Gastrocnemius medialis (tissue), 4 donors: Measurements from ENCODE around the gene METTL13. TPM values are rescaled to one million over a fixed set of nuclear protein-coding genes. Genes with fewer than 3 reads are reported as not detected.

Experiments
- ATAC-seq, 2 donors: fragments of 150-250 bp; one replicate each; pipeline ENCODE4 v1.9.1; 2016
- DNase-seq, 2 donors: peaks; one replicate each; pipeline ENCODE4 v3.0.0-alpha.2; 2019
- H3K27ac ChIP-seq, 4 donors: fragments of 200-600 bp; sonication (generic); 1 replicate in 1 of 4; 2 replicates in 3 of 4; pipeline ENCODE4 v1.5.1; 2016 to 2018; ENCODE audit warnings: mild to moderate bottlenecking in 2 of 4, moderate library complexity in 1 of 4
- H3K27me3 ChIP-seq, 3 donors: fragments of 200-600 bp; sonication (generic) in 2 of 3; 1 replicate in 1 of 3; 2 replicates in 2 of 3; pipeline versions ENCODE4 v1.5.1 to v1.6.0; 2016 to 2019; ENCODE audit warnings: mild to moderate bottlenecking in 1 of 3, moderate library complexity in 1 of 3
- H3K36me3 ChIP-seq, 2 donors: fragments of 200-600 bp; sonication (generic) in 1 of 2; one replicate each; pipeline ENCODE4 v1.5.1; 2017 to 2018
- H3K4me1 ChIP-seq, 2 donors: fragments of 200-600 bp; sonication (generic) in 1 of 2; one replicate each; pipeline ENCODE4 v1.5.1; 2016 to 2017; ENCODE audit warnings: mild to moderate bottlenecking in 2 of 2
- H3K4me3 ChIP-seq, 4 donors: fragments of 200-600 bp; sonication (generic) in 3 of 4; 1 replicate in 1 of 4; 2 replicates in 3 of 4; pipeline ENCODE4 v1.5.1; 2016 to 2019; ENCODE audit warnings: mild to moderate bottlenecking in 2 of 4
- H3K9me3 ChIP-seq, 3 donors: fragments of 200-600 bp; sonication (generic) in 2 of 3; 1 replicate in 1 of 3; 2 replicates in 2 of 3; pipeline ENCODE4 v1.5.1; 2016 to 2019
- CTCF ChIP-seq, 5 experiments: fragments of 450-650 bp in 3 of 5; fragments of 200-600 bp in 2 of 5; sonication (generic) in 2 of 5; IDR thresholded peaks in 4 of 5; conservative IDR thresholded peaks in 1 of 5; 1 replicate in 4 of 5; 2 replicates in 1 of 5; pipeline ENCODE4 v1.5.1; 2016 to 2019; ENCODE audit warnings: antibody characterized with exemption in 5 of 5, mild to moderate bottlenecking in 3 of 5, moderate library complexity in 3 of 5
- POLR2A ChIP-seq, 2 donors: fragments of 450-650 bp; IDR thresholded peaks; one replicate each; pipeline ENCODE4 v1.6.1; 2017; ENCODE audit warnings: antibody characterized with exemption in 2 of 2, mild to moderate bottlenecking in 2 of 2, moderate library complexity in 2 of 2
- in situ Hi-C, 4 donors: fragments of 200-750 bp; cut with MboI; loops; one replicate each; pipeline versions ENCODE4 v1.15.0 to v1.8.0; 2017; ENCODE audit warnings: low sequenced_read_pairs in 4 of 4
- intact Hi-C: fragments of 100-400 bp; cut with DNase I; formaldehyde crosslinking; loops from one replicate; pipeline ENCODE4 v1.15.1; 2023; ENCODE audit warnings: low total_unique reads
- total RNA-seq, 4 donors: library from RNA; depleted of rRNA; stranded (reverse); fragments of >200 nt; gene quantifications; one replicate each; pipeline versions ENCODE4 v1.1.0 to v1.2.3, GENCODE V29; 2016

The METTL13 gene
- total RNA-seq, 4 donors from 2014 or later = 18.6 to 32.8 (median 23.5) TPM

DNA sequence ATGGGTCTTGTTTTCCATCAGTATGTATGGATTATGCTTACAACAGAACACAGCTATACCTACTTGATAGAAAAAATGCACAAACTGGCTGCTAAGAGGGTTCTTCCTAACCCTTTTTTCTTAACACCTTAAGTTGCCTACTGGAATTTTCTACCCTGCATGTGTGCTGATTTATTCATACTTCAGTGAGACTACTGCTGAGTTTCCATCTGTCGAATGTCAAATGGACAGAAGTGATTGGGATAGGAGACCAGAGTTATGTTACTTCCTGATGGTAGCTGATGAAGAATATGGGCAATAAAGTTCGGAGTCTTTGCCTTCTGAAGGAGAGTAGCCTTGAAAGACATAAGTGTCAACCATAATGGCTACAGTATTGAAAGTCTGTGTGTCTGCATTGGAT, 53.4 kb downstream of the METTL13 start:
- TF ChIP-seq CTCF (IDR thresholded peaks at IDR 0.05 in 4 of 5, conservative IDR thresholded peaks at IDR 0.05 in 1 of 5) = no peak
- no peak for TF ChIP-seq POLR2A (IDR thresholded peaks at IDR 0.05)
- ATAC-seq = no peak
- in situ Hi-C loops = loop anchor here in 1 of 4 donors (25.0 kb wide), 1 partner anchor 602 kb away; the partner anchor contains the start of gene PIGC

GRCh38 chr1:171835891-171836290, 54.4 kb downstream of the METTL13 start:
- intact Hi-C loops (no loop called here), in situ Hi-C loops (loop anchor here in 1 of 4 donors (25.0 kb wide), 1 partner anchor 601 kb away; the partner anchor contains the start of gene PIGC)
- Histone ChIP-seq H3K9me3 (no peaks in the 10 kb centered on the region), H3K27ac (no peak overlapping the region), H3K4me3 (no peak overlapping the region), H3K36me3 (no peaks in the 10 kb centered on the region), H3K27me3 (no peaks in the 10 kb centered on the region), H3K4me1 (no peaks in the 10 kb centered on the region)
- TF ChIP-seq CTCF (IDR thresholded peaks at IDR 0.05 in 4 of 5, conservative IDR thresholded peaks at IDR 0.05 in 1 of 5) (no peak), POLR2A (IDR thresholded peaks at IDR 0.05) (no peak)
- ATAC-seq (no peak), DNase-seq (no peak)

More for the DNA sequence above, 53.4 kb downstream of the METTL13 start:
- Histone ChIP-seq H3K4me3 (no peak overlapping the region), H3K27me3 (no peaks in the 10 kb centered on the region), H3K9me3 (no peaks in the 10 kb centered on the region), H3K27ac (no peak overlapping the region), H3K4me1 (no peaks in the 10 kb centered on the region), H3K36me3 (no peaks in the 10 kb centered on the region)
- intact Hi-C loops = no loop called here
- no peak for DNase-seq

DNA sequence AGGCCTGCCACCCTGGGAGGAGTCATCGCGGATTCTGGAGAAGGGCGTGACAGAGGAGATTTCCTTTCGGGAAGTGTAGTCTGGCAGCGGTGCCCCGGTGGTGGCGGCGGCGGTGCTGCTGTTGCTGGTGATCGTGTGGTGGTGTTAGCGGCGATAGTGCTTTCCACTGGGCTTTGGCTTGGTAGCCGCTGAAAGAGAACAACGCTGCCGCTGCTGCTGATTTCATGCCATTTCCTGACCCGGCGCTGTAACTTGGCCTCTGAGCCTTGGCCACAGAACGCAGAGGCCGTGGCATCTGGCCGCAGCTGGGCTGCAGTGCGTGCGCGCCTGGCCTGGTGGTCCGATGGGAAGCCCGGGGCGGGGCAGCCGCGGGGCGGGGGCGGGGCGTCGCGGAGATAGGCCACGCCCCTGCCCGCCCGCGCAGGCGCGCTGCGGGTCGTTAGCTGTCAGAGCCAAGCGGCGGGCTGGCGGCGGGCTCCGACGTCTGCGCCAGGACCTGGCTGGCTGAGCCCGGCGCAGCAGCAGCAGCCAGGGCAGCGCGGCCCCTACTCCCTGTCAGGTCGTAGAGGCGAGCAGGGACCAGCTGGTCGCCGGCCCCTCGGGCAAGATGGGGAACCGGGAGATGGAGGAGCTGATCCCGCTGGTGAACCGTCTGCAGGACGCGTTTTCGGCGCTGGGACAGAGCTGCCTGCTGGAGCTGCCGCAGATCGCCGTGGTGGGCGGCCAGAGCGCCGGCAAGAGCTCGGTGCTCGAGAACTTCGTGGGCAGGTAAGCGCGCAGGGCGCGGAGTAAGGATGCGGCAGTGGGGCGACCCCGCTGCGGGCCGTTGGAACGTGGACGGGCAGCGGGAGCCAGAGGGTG, 59.8 kb downstream of the METTL13 start, which contains the start of gene DNM3:
TSS of gene DNM3 (plus strand) at position 449 of the 861 bp plus-strand sequence. CDS start at position 608, 159 bp downstream.
- ATAC-seq = peak; percentile 91 to 92

More for the DNA sequence above, 59.8 kb downstream of the METTL13 start, which contains the start of gene DNM3:
- Histone ChIP-seq H3K36me3 (no peaks in the 10 kb centered on the region), H3K9me3 (no peaks in the 10 kb centered on the region), H3K27me3 (no peaks in the 10 kb centered on the region), H3K27ac (peak within 1 kb of the TSS; percentile 64 to 77 (median 72)), H3K4me3 (peak within 1 kb of the TSS; percentile 66 to 86 (median 79)), H3K4me1 (peaks cover 0 to 11% of the 10 kb centered on the region in 2 donors)
- DNase-seq = peak; percentile 48 to 64
- TF ChIP-seq POLR2A (IDR thresholded peaks at IDR 0.05) (peak; percentile 30 to 64), CTCF (IDR thresholded peaks at IDR 0.05 in 4 of 5, conservative IDR thresholded peaks at IDR 0.05 in 1 of 5) (no peak)
- in situ Hi-C loops = loop anchor here in 1 of 4 donors (25.0 kb wide), 1 partner anchor 596 kb away; the partner anchor contains the start of gene PIGC
- intact Hi-C loops = loop anchor here (5.0 kb wide), 2 partner anchors 194 to 354 kb away; partner anchors contain the start of gene PRRC2C
